BLaER1 treated with 17β-estradiol and CSF1 and Interleukin-3, amounts not matched to agents 10 nM and 100 nM (cell line): ENCODE measurements around the gene SF3A2.

Experiments
- H3K27ac ChIP-seq, 11 experiments: shearing (Covaris generic); formaldehyde crosslinking; 2 replicates each; pipeline ENCODE4 v1.8.1; 2022
- H3K27me3 ChIP-seq, 11 experiments: shearing (Covaris generic); formaldehyde crosslinking; 2 replicates each; pipeline ENCODE4 v1.8.1; 2022
- H3K36me3 ChIP-seq, 11 experiments: shearing (Covaris generic); formaldehyde crosslinking; 2 replicates each; pipeline ENCODE4 v1.8.1; 2022
- H3K4me1 ChIP-seq, 10 experiments: shearing (Covaris generic); formaldehyde crosslinking; 2 replicates each; pipeline ENCODE4 v1.8.1; 2022
- H3K4me2 ChIP-seq, 11 experiments: shearing (Covaris generic); formaldehyde crosslinking; 2 replicates each; pipeline ENCODE4 v1.8.1; 2022
- H3K4me3 ChIP-seq, 10 experiments: shearing (Covaris generic); formaldehyde crosslinking; 2 replicates each; pipeline ENCODE4 v1.8.1; 2022
- H3K9ac ChIP-seq, 11 experiments: shearing (Covaris generic); formaldehyde crosslinking; 2 replicates each; pipeline ENCODE4 v1.8.1; 2022
- H3K9me3 ChIP-seq, 11 experiments: shearing (Covaris generic); formaldehyde crosslinking; replicated peaks in 1 of 11; 2 replicates each; pipeline ENCODE4 v1.8.1; 2022
- H4K20me1 ChIP-seq, 11 experiments: shearing (Covaris generic); formaldehyde crosslinking; 2 replicates each; pipeline ENCODE4 v1.8.1; 2022
- Cebpa-rat ChIP-seq, 11 experiments: shearing (Covaris generic); IDR thresholded peaks; 2 replicates each; pipeline ENCODE4 v1.8.1; 2022

Gene SF3A2

DNA sequence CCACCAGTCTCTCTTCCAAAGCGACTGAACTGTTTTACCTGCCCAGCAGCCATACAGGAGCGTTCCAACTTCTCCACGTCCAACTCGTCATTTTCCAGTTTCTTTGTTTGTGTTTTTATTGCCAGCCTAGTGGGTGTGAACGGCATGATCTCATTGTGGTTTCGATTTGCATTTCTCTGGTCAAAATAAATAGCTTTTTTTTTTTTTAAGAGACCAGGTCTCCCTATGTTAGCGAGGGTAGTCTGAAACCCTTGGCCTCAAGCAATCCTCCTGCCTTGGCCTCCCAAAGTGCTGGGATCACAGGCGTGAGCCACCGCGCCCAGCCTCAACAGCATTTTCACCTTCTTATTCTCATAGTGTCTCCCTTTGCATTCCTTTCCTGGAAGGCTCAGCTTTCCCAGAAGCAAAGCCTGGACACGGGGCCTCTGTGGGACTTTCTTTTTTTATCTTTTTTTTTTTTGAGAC, 23.7 kb downstream of the SF3A2 start:
- H3K9me3 ChIP-seq: no peaks in the 10 kb centered on the region
- peak overlapping the region; percentile 16 to 59 (median 47); a peak in 21 of 22 replicates for H3K4me2 ChIP-seq
- peak overlapping the region in 3 of 11 experiments; percentile 1 to 17 (median 2); a peak in 3 of 22 replicates for H3K9ac ChIP-seq
- TF ChIP-seq Cebpa-rat (IDR thresholded peaks at IDR 0.05): no peak
- peak overlapping the region in 6 of 11 experiments; percentile 8 to 69 (median 28); a peak in 8 of 22 replicates for H3K27ac ChIP-seq
- no peaks in the 10 kb centered on the region for H4K20me1 ChIP-seq
- peaks cover 68 to 89% (median 80%) of the 10 kb centered on the region in 10 experiments for H3K4me1 ChIP-seq
- H3K36me3 ChIP-seq: no peaks in the 10 kb centered on the region
- H3K4me3 ChIP-seq: no peak overlapping the region
- no peaks in the 10 kb centered on the region for H3K27me3 ChIP-seq

GRCh38 chr19:2261438-2262172, 25.0 kb downstream of the SF3A2 start:
- Histone ChIP-seq H3K4me3 (no peak overlapping the region), H4K20me1 (no peaks in the 10 kb centered on the region), H3K9me3 (no peaks in the 10 kb centered on the region), H3K4me2 (peak overlapping the region in 5 of 11 experiments; percentile 3 to 35 (median 7); a peak in 4 of 22 replicates), H3K36me3 (no peaks in the 10 kb centered on the region), H3K27me3 (no peaks in the 10 kb centered on the region), H3K4me1 (peaks cover 70 to 89% (median 80%) of the 10 kb centered on the region in 10 experiments), H3K27ac (0 out of 22 replicates have a peak overlapping the region, but pooled peaks of 1 of the 11 experiments have one; percentile 32), H3K9ac (no peak overlapping the region)
- TF ChIP-seq Cebpa-rat (IDR thresholded peaks at IDR 0.05): no peak

DNA sequence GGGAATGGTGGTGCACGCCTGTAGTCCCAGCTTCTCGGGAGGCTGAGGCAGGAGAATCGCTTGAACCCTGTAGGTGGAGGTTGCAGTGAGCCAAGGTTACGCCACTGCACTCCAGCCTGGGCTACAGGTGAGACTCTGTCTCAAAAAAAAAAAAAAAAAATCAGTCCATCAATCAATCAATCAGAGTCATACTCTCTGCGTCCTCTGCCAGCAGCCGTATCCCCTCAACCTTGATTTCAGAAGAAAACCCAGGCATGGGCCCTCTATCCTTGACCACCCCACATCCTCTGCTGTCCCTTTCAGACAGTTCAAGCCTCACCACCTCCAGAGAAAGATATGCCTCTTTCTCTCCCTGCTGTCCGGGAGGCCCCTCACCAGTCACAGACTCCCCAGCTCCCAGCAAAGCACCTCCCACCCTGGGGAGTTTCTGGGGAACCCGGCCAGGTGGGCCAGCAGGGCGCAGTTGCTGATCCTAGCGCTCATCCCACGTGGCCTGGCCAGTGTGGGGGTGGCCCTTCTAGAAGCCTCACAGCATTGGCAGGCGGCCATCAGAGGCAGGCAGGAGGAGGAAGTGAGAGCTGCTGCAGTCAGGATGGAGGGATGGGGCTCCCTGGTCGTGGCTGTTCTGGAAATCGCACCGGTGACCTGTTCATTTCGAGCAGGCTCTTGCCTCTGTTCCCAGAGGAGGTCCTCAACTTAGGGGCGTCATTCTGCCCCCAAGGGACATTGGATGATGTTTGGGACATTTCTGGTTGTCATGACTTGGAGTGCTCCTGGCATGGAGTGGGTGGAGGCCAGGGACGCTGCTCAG, 29.8 kb downstream of the SF3A2 start:
- Histone ChIP-seq H3K27me3 (no peaks in the 10 kb centered on the region), H3K4me1 (peaks cover 57 to 69% (median 63%) of the 10 kb centered on the region in 10 experiments), H3K27ac (peak overlapping the region; percentile 36 to 95 (median 71); a peak in 21 of 22 replicates), H4K20me1 (peaks cover 18 to 20% (median 19%) of the 10 kb centered on the region in 11 experiments), H3K9me3 (no peaks in the 10 kb centered on the region; a peak in 1 of 22 replicates), H3K36me3 (peaks cover 3 to 11% (median 9%) of the 10 kb centered on the region in 11 experiments), H3K4me2 (peak overlapping the region; percentile 82 to 97 (median 92)), H3K9ac (peak overlapping the region; percentile 41 to 100 (median 64); a peak in 20 of 22 replicates), H3K4me3 (peak overlapping the region in 8 of 10 experiments; percentile 8 to 52 (median 31); a peak in 10 of 20 replicates)
- no peak for TF ChIP-seq Cebpa-rat (IDR thresholded peaks at IDR 0.05)

GRCh38 chr19:2268480-2268830, 31.8 kb downstream of the SF3A2 start:
- no peak for TF ChIP-seq Cebpa-rat (IDR thresholded peaks at IDR 0.05)
- Histone ChIP-seq H3K4me1 (peaks cover 64 to 74% (median 73%) of the 10 kb centered on the region in 10 experiments), H3K9ac (peak overlapping the region; percentile 31 to 100 (median 98); a peak in 17 of 22 replicates), H4K20me1 (peaks cover 39 to 41% (median 40%) of the 10 kb centered on the region in 11 experiments), H3K27me3 (no peaks in the 10 kb centered on the region), H3K4me2 (peak overlapping the region; percentile 82 to 97 (median 92); a peak in 21 of 22 replicates), H3K9me3 (no peaks in the 10 kb centered on the region; a peak in 1 of 22 replicates), H3K27ac (peak overlapping the region in 10 of 11 experiments; percentile 74 to 100 (median 98); a peak in 20 of 22 replicates), H3K4me3 (peak overlapping the region; percentile 93 to 100 (median 100); a peak in 19 of 20 replicates), H3K36me3 (peaks cover 24 to 32% (median 30%) of the 10 kb centered on the region in 11 experiments)

GRCh38 chr19:2268861-2269243, 32.2 kb downstream of the SF3A2 start:
- H3K4me2 ChIP-seq: peak overlapping the region; percentile 82 to 97 (median 92)
- peaks cover 25 to 32% (median 31%) of the 10 kb centered on the region in 11 experiments for H3K36me3 ChIP-seq
- no peaks in the 10 kb centered on the region; a peak in 1 of 22 replicates for H3K9me3 ChIP-seq
- peak overlapping the region; percentile 62 to 100 (median 98); a peak in 21 of 22 replicates for H3K27ac ChIP-seq
- H3K9ac ChIP-seq: peak overlapping the region; percentile 78 to 100 (median 99)
- no peaks in the 10 kb centered on the region for H3K27me3 ChIP-seq
- H3K4me1 ChIP-seq: peaks cover 62 to 73% (median 72%) of the 10 kb centered on the region in 10 experiments
- H4K20me1 ChIP-seq: peaks cover 41 to 45% (median 44%) of the 10 kb centered on the region in 11 experiments
- TF ChIP-seq Cebpa-rat (IDR thresholded peaks at IDR 0.05): no peak
- H3K4me3 ChIP-seq: peak overlapping the region; percentile 93 to 100 (median 100)

DNA sequence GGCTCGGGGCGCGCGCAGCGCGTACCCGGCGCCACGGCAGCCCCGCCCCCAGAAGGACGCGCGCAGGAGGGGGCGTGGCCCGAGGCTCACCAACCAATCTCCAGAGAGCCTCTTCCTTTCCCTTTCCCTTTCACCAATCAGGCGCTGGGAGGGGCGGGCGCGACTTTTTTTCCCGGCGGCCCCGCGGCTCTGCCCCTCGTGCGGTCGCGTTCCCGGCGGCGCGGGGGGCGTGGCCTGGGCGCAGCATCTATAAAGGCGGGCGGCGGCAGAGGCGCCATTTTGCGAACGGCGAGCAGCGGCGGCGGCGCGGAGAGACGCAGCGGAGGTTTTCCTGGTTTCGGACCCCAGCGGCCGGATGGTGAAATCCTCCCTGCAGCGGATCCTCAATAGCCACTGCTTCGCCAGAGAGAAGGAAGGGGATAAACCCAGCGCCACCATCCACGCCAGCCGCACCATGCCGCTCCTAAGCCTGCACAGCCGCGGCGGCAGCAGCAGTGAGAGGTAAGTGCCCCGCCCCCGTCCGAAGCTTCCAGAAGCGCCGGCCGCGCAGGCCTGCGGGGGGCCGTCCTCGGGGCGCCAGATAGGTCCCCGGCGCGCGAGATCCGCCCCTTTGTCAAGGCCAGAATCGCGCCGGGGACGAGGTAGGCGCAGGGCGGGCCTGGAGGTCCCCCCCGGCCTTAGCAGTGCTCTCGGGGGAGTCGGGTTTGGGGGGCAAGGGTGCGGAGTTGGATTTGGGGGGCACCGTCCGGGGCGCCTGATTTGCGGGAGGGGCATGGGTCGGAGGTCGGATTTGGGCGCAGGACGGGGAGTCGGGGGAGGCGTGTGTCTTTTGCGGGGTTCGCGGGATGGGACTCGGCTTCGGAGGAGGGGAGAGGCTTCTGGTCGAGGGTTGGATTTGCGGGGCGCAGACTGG, 32.9 kb downstream of the SF3A2 start:
- no peaks in the 10 kb centered on the region for H3K27me3 ChIP-seq
- peak overlapping the region; percentile 93 to 100 (median 100) for H3K4me3 ChIP-seq
- H3K27ac ChIP-seq: peak overlapping the region; percentile 91 to 100 (median 99)
- H3K4me2 ChIP-seq: peak overlapping the region; percentile 82 to 97 (median 93); a peak in 21 of 22 replicates
- H3K9ac ChIP-seq: peak overlapping the region; percentile 96 to 100 (median 99)
- peaks cover 48 to 52% (median 50%) of the 10 kb centered on the region in 11 experiments for H4K20me1 ChIP-seq
- H3K36me3 ChIP-seq: peaks cover 31 to 39% (median 37%) of the 10 kb centered on the region in 11 experiments
- no peak for TF ChIP-seq Cebpa-rat (IDR thresholded peaks at IDR 0.05)
- H3K4me1 ChIP-seq: peaks cover 63 to 74% (median 72%) of the 10 kb centered on the region in 10 experiments
- H3K9me3 ChIP-seq: no peaks in the 10 kb centered on the region; a peak in 1 of 22 replicates

- Histone ChIP-seq H3K4me3 (peak overlapping the region; percentile 93 to 100 (median 100)), H3K9ac (peak overlapping the region; percentile 96 to 100 (median 99)), H3K4me2 (peak overlapping the region; percentile 21 to 93 (median 57); a peak in 20 of 22 replicates), H3K4me1 (peaks cover 63 to 73% (median 72%) of the 10 kb centered on the region in 10 experiments), H3K9me3 (no peaks in the 10 kb centered on the region; a peak in 1 of 22 replicates), H3K27me3 (no peaks in the 10 kb centered on the region), H3K36me3 (peaks cover 31 to 40% (median 37%) of the 10 kb centered on the region in 11 experiments), H4K20me1 (peaks cover 49 to 58% (median 56%) of the 10 kb centered on the region in 11 experiments), H3K27ac (peak overlapping the region; percentile 91 to 100 (median 99))
- TF ChIP-seq Cebpa-rat (IDR thresholded peaks at IDR 0.05): no peak
Measured at GRCh38 chr19:2270157-2270422, 33.5 kb downstream of the SF3A2 start.
